GM19438 (cell line): ENCODE results near the gene ARF6.
"Not testable (repeated sequence)": the region's sequence is repeated elsewhere in the genome, so short reads cannot be mapped to it uniquely, and the experiment has no call there.

Source experiments
- ATAC-seq: cut with Tn5 transposase; IDR thresholded peaks from one replicate; pipeline ENCODE4 v1.9.1; 2021; ENCODE audit warnings: low read depth; ENCODE audit not compliant: unreplicated experiment

The ARF6 gene

GRCh38 chr14:49936246-49936645 lies 43.4 kb downstream of the ARF6 start:
- not testable (repeated sequence) for ATAC-seq

GRCh38 chr14:49936882-49937281 lies 44.0 kb downstream of the ARF6 start:
- ATAC-seq, result not testable (repeated sequence)

GRCh38 chr14:49939215-49939614 lies 46.3 kb downstream of the ARF6 start:
- not testable (repeated sequence) for ATAC-seq

GRCh38 chr14:49939884-49940510 lies 47.1 kb downstream of the ARF6 start:
- no peak for ATAC-seq

- ATAC-seq, result no peak
These were observed 48.0 kb downstream of the ARF6 start for GRCh38 chr14:49940808-49941421.

- no peak for ATAC-seq
These were observed 49.2 kb downstream of the ARF6 start for GRCh38 chr14:49942090-49942489.

GRCh38 chr14:49944501-49944900 lies 51.6 kb downstream of the ARF6 start:
- ATAC-seq, result no peak

GRCh38 chr14:49945448-49946319 lies 52.8 kb downstream of the ARF6 start:
- ATAC-seq, result no peak
